Breast epithelium (tissue), 4 donors: Measurements from ENCODE around the gene CUL3. TPM values are rescaled to one million over a fixed set of nuclear protein-coding genes. Genes with fewer than 3 reads are reported as not detected.
"Not testable (repeated sequence)": the region's sequence is repeated elsewhere in the genome, so short reads cannot be mapped to it uniquely, and the experiment has no call there.

Experiments
- DNase-seq, 2 donors: peaks; one replicate each; pipeline ENCODE4 v3.0.0-alpha.2; 2019; ENCODE audit warnings: low spot score in 2 of 2
- H3K27ac ChIP-seq, 2 donors: fragments of 200-600 bp; sonication (generic) in 1 of 2; one replicate each; pipeline ENCODE4 v1.5.1; 2016 to 2019; ENCODE audit warnings: mild to moderate bottlenecking in 1 of 2
- H3K27me3 ChIP-seq, 2 donors: fragments of 200-600 bp; sonication (generic) in 1 of 2; one replicate each; pipeline versions ENCODE4 v1.5.1 to v1.6.0; 2017 to 2019; ENCODE audit warnings: control low read depth in 1 of 2, mild to moderate bottlenecking in 1 of 2
- H3K36me3 ChIP-seq: fragments of 200-600 bp; one replicate; pipeline ENCODE4 v1.5.1; 2019
- H3K4me1 ChIP-seq, 2 donors: fragments of 200-600 bp; sonication (generic); one replicate each; pipeline ENCODE4 v1.5.1; 2016 to 2019; ENCODE audit warnings: control low read depth in 1 of 2
- H3K4me3 ChIP-seq, 3 donors: fragments of 200-600 bp; sonication (generic); 1 replicate in 2 of 3; 2 replicates in 1 of 3; pipeline ENCODE4 v1.5.1; 2016 to 2019; ENCODE audit warnings: mild to moderate bottlenecking in 3 of 3, moderate library complexity in 2 of 3
- H3K9me3 ChIP-seq, 2 donors: fragments of 200-600 bp; sonication (generic) in 1 of 2; one replicate each; pipeline ENCODE4 v1.5.1; 2016 to 2019; ENCODE audit warnings: control low read depth in 1 of 2
- POLR2A ChIP-seq: fragments of 450-650 bp; IDR thresholded peaks from one replicate; pipeline ENCODE4 v1.6.1; 2016; ENCODE audit warnings: antibody characterized with exemption, mild to moderate bottlenecking, moderate library complexity
- POLR2AphosphoS5 ChIP-seq, 3 donors: sonication (generic); formaldehyde crosslinking; IDR thresholded peaks; one replicate each; pipeline ENCODE4 v1.6.1; 2017; ENCODE audit warnings: antibody characterized with exemption in 3 of 3
- intact Hi-C: fragments of 100-400 bp; cut with DNase I; formaldehyde crosslinking; loops from one replicate; pipeline ENCODE4 v1.15.1; 2023; ENCODE audit warnings: low total_unique reads
- total RNA-seq, 3 donors: library from RNA; depleted of rRNA; stranded (reverse); fragments of >200 nt; gene quantifications; one replicate each; pipeline ENCODE4 v1.1.0, GENCODE V29; 2016
- TF ChIP-seq, protein P1 (sequence below), 3 donors: fragments of 450-650 bp; IDR thresholded peaks; one replicate each; pipeline ENCODE4 v1.5.1; 2016 to 2017; ENCODE audit warnings: antibody characterized with exemption in 3 of 3, mild to moderate bottlenecking in 3 of 3, moderate library complexity in 3 of 3

Gene CUL3
- total RNA-seq, 3 donors from 2014 or later = 71.2 to 111 (median 82.3) TPM

DNA sequence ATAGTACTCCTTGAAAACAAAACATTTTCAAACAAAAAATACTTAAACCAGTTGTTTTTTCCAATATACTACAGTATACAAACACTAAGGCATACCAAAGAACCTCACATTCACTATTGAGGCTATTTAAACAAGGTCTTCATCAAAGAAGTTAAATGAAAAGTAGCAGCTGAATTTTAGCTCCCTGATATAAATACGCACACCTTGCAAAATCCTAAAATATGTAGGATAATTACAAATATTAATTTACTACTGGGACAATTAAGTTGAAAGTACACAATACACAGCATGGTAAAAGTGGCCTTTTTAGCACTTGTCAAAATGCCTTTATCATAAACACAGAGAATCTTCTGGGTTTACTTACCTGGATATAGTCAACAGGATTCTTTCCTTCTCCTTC lies 78.7 kb downstream of the CUL3 start:
- H3K4me1 ChIP-seq = no peaks in the 10 kb centered on the region
- DNase-seq = no peak
- no peak for TF ChIP-seq POLR2A
- TF ChIP-seq POLR2AphosphoS5 (IDR thresholded peaks at IDR 0.05) = no peak
- TF ChIP-seq, protein P1, sequence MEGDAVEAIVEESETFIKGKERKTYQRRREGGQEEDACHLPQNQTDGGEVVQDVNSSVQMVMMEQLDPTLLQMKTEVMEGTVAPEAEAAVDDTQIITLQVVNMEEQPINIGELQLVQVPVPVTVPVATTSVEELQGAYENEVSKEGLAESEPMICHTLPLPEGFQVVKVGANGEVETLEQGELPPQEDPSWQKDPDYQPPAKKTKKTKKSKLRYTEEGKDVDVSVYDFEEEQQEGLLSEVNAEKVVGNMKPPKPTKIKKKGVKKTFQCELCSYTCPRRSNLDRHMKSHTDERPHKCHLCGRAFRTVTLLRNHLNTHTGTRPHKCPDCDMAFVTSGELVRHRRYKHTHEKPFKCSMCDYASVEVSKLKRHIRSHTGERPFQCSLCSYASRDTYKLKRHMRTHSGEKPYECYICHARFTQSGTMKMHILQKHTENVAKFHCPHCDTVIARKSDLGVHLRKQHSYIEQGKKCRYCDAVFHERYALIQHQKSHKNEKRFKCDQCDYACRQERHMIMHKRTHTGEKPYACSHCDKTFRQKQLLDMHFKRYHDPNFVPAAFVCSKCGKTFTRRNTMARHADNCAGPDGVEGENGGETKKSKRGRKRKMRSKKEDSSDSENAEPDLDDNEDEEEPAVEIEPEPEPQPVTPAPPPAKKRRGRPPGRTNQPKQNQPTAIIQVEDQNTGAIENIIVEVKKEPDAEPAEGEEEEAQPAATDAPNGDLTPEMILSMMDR (IDR thresholded peaks at IDR 0.05) = no peak
- H3K27me3 ChIP-seq = no peaks in the 10 kb centered on the region
- H3K4me3 ChIP-seq = no peak overlapping the region
- intact Hi-C loops = no loop called here
- no peak overlapping the region for H3K27ac ChIP-seq
- H3K36me3 ChIP-seq = peaks cover 3% of the 10 kb centered on the region
- no peaks in the 10 kb centered on the region for H3K9me3 ChIP-seq

DNA sequence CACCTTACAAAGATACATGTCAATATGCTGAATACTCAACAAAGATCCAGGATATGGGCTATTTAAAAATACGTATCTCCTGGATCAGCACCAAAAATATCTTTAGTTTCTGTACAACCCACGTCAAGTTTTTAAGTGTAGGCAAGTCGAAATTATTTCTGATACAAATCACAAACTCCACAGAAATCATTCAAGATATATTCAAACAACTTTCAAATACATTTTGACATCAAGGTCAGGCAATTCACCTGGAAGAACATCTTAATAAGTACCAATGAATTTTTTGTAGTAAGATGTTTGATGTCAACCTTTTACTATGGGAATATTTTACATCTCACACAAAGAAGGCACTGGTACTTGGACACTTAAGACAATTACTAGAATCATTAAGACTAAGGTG lies 86.2 kb downstream of the CUL3 start:
- TF ChIP-seq POLR2A (no peak), POLR2AphosphoS5 (IDR thresholded peaks at IDR 0.05) (no peak)
- TF ChIP-seq, protein P1 (IDR thresholded peaks at IDR 0.05) = no peak
- DNase-seq = no peak
- Histone ChIP-seq H3K4me3 (no peak overlapping the region), H3K4me1 (no peaks in the 10 kb centered on the region), H3K27ac (no peak overlapping the region), H3K27me3 (no peaks in the 10 kb centered on the region), H3K9me3 (no peaks in the 10 kb centered on the region), H3K36me3 (peaks cover 11% of the 10 kb centered on the region)
- intact Hi-C loops = no loop called here

DNA sequence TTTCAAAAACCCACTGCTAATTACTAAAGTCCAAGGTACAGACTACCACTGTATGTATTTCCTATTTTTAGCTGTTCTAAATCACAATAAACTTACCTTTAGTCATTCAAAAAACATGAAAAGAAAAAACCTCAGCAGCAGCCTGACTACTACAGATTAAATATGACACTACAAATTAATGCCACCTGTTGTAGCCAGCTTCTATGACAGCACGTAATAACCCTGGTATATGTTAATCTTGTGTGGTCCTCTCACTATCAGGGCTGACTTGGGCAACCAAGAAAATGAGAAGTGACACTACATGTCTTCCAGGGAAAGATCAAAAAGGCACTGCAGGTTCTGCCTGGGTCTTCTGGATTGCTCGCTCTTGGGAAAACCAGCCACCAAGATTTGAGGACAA lies 92.6 kb downstream of the CUL3 start:
- Histone ChIP-seq H3K9me3 (no peaks in the 10 kb centered on the region), H3K4me3 (no peak overlapping the region), H3K36me3 (no peaks in the 10 kb centered on the region), H3K27ac (no peak overlapping the region), H3K27me3 (no peaks in the 10 kb centered on the region), H3K4me1 (no peaks in the 10 kb centered on the region)
- intact Hi-C loops = no loop called here
- DNase-seq = no peak
- TF ChIP-seq POLR2AphosphoS5 (IDR thresholded peaks at IDR 0.05) = no peak

GRCh38 chr2:224487940-224488339 lies 97.2 kb downstream of the CUL3 start:
- H3K4me1 ChIP-seq, H3K4me3 ChIP-seq, H3K27me3 ChIP-seq, H3K27ac ChIP-seq, H3K9me3 ChIP-seq, DNase-seq, intact Hi-C loops, H3K36me3 ChIP-seq: not testable (repeated sequence)

DNA sequence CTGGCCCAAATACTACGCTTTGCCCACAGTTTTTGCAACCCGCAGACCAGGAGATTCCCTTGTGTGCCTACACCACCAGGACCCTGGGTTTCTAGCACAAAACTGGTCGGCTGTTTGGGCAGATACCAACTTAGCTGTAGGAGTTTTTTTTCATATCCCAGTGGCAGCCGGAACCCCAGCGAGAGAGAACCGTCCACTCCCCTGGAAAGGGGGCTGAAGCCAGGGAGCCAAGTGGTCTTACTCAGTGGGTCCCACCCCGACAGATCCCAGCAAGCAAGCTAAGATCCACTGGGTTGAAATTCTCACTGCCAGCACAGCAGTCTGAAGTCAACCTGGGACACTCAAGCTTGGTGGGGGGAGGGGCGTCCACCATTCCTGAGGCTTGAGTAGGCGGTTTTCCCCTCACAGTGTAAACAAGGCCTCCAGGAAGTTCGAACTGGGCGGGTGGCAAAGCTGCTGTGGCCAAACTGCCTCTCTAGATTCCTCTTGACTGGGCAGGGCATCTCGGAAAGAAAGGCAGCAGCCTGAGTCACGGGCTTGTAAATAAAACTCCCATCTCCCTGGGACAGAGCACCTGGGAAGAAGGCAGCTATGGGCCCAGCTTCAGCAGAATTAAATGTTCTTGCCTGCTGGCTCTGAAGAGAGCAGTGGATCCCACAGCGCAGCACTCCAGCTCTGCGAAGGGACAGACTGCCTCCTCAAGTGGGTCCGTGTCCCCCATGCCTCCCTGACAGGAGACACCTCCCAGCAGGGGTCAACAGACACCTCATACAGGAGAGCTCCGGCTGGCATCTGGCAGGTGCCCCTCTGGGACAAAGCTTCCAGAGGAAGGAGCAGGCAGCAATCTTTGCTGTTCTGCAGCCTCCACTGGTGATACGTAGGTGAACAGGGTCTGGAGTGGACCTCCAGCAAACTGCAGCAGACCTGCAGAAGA lies 99.8 kb downstream of the CUL3 start:
- H3K9me3 ChIP-seq, intact Hi-C loops, H3K27me3 ChIP-seq, H3K36me3 ChIP-seq, H3K4me3 ChIP-seq, H3K4me1 ChIP-seq: not testable (repeated sequence)
- TF ChIP-seq POLR2AphosphoS5 (IDR thresholded peaks at IDR 0.05) = peak in 1 of 3 donors; percentile 25
- DNase-seq = peak; percentile 85 to 92
- H3K27ac ChIP-seq = peak overlapping the region; percentile 72 to 84

GRCh38 chr2:224479826-224480225 lies 105.3 kb downstream of the CUL3 start:
- H3K4me1 ChIP-seq = no peaks in the 10 kb centered on the region
- H3K27ac ChIP-seq = no peak overlapping the region
- TF ChIP-seq, protein P1 (IDR thresholded peaks at IDR 0.05) = no peak
- no peak for TF ChIP-seq POLR2AphosphoS5 (IDR thresholded peaks at IDR 0.05)
- H3K27me3 ChIP-seq = no peaks in the 10 kb centered on the region
- no peaks in the 10 kb centered on the region for H3K9me3 ChIP-seq
- H3K4me3 ChIP-seq = no peak overlapping the region
- DNase-seq = no peak
- intact Hi-C loops = no loop called here
- no peaks in the 10 kb centered on the region for H3K36me3 ChIP-seq
